Endothelial cell of umbilical vein (primary cell): ENCODE data around the gene NME4. TPM values are rescaled to one million over a fixed set of nuclear protein-coding genes. Genes with fewer than 3 reads are reported as not detected.

Source experiments
- BruUV-seq: library from RNA; stranded (reverse); fragments of 400-500 nt; replicated peaks from 2 replicates; lab custom pipeline; 2021; lab: Mats Ljungman, UMichigan
- CTCF ChIA-PET: fragments of 300-600, 350-600 bp; sonication (Branson Sonifier 250); formaldehyde crosslinking; loops from one replicate; lab custom pipeline; 2021; ENCODE audit warnings: antibody characterized with exemption, inconsistent platforms; lab: Charles Lee
- POLR2A ChIA-PET: fragments of 300-600, 350-600 bp; sonication (Branson Sonifier 250); formaldehyde crosslinking; loops from one replicate; lab custom pipeline; 2021; ENCODE audit warnings: antibody characterized with exemption, inconsistent platforms; lab: Charles Lee
- DNase-seq: peaks from one replicate; pipeline ENCODE4 v3.0.0-alpha.2; 2011; ENCODE audit warnings: low read depth, low spot score
- FAIRE-seq: peaks from 2 replicates; lab custom pipeline; 2011; peaks lifted over from hg19 to GRCh38; lab: Jason Lieb, UNC
- H2AFZ ChIP-seq: 2 replicates; pipeline ENCODE4 v1.6.0; 2012; ENCODE audit warnings: low read depth, low read length, control low read depth, inconsistent platforms
- H3K27ac ChIP-seq: 2 replicates; pipeline ENCODE4 v1.5.1; 2011; ENCODE audit warnings: low read depth, mild to moderate bottlenecking, control low read depth, low read length, moderate library complexity; ENCODE audit not compliant: insufficient read depth
- H3K27me3 ChIP-seq, 2 experiments: 2 replicates each; pipeline versions ENCODE4 v1.6.0 to v1.6.1; 2011; ENCODE audit warnings: low read length in 2 of 2, mixed read lengths in 1 of 2; ENCODE audit not compliant: control insufficient read depth in 2 of 2, insufficient read depth in 2 of 2
- H3K36me3 ChIP-seq, 2 experiments: 2 replicates in 1 of 2; 3 replicates in 1 of 2; pipeline ENCODE4 v1.5.1; 2011; ENCODE audit warnings: low read length in 2 of 2, mild to moderate bottlenecking in 1 of 2, moderate library complexity in 1 of 2; ENCODE audit not compliant: control insufficient read depth in 2 of 2, insufficient read depth in 2 of 2; ENCODE audit errors: extremely low read depth in 1 of 2
- H3K4me1 ChIP-seq: 3 replicates; pipeline ENCODE4 v1.5.1; 2011; ENCODE audit warnings: mild to moderate bottlenecking, low read length; ENCODE audit not compliant: control insufficient read depth, insufficient read depth; ENCODE audit errors: extremely low read depth
- H3K4me2 ChIP-seq: 2 replicates; pipeline ENCODE4 v1.6.1; 2011; ENCODE audit warnings: low read length, control low read depth, mixed read lengths; ENCODE audit not compliant: insufficient read depth
- H3K4me3 ChIP-seq, 3 experiments: fragments of 200-600 bp in 1 of 3; sonication (generic), shearing (Covaris generic) in 1 of 3; replicated peaks in 1 of 3; 2 replicates each; pipeline ENCODE4 v1.5.1; 2011 to 2016; ENCODE audit warnings: control low read depth in 3 of 3, low read length in 3 of 3, mild to moderate bottlenecking in 2 of 3, inconsistent platforms in 1 of 3, low read depth in 1 of 3, moderate library complexity in 1 of 3; ENCODE audit not compliant: insufficient read depth in 1 of 3
- H3K79me2 ChIP-seq: 2 replicates; pipeline ENCODE4 v1.6.0; 2012; ENCODE audit warnings: low read length, inconsistent platforms; ENCODE audit not compliant: control insufficient read depth, insufficient read depth
- H3K9ac ChIP-seq: replicated peaks from 2 replicates; pipeline ENCODE3; 2011; ENCODE audit warnings: low read length, control low read depth; ENCODE audit not compliant: insufficient read depth; ENCODE audit errors: extremely low read depth
- H3K9me1 ChIP-seq: replicated peaks from 3 replicates; pipeline ENCODE4 v1.6.0; 2011; ENCODE audit warnings: mild to moderate bottlenecking, low read length; ENCODE audit not compliant: control insufficient read depth, insufficient read depth; ENCODE audit errors: extremely low read depth
- H3K9me3 ChIP-seq: replicated peaks from 2 replicates; pipeline ENCODE4 v1.5.1; 2012; ENCODE audit warnings: low read length, inconsistent platforms; ENCODE audit not compliant: control insufficient read depth, insufficient read depth
- H4K20me1 ChIP-seq: replicated peaks from 2 replicates; pipeline ENCODE3; 2011; ENCODE audit warnings: mild to moderate bottlenecking, low read length; ENCODE audit not compliant: control insufficient read depth, insufficient read depth; ENCODE audit errors: extremely low read depth
- EZH2 ChIP-seq: IDR thresholded peaks from 2 replicates; pipeline ENCODE4 v1.6.1; 2012; ENCODE audit warnings: borderline replicate concordance, low read depth, mild to moderate bottlenecking, moderate library complexity, low read length, inconsistent platforms; ENCODE audit not compliant: severe bottlenecking
- FOS ChIP-seq: IDR thresholded peaks from 2 replicates; pipeline ENCODE4 v1.6.1; 2011; ENCODE audit warnings: mild to moderate bottlenecking, low read length, moderate library complexity, borderline replicate concordance; ENCODE audit not compliant: insufficient read depth
- GATA2 ChIP-seq: IDR thresholded peaks from 2 replicates; pipeline ENCODE4 v1.7.0; 2011; ENCODE audit warnings: low read depth, mild to moderate bottlenecking, moderate library complexity, mixed read lengths, low read length; ENCODE audit not compliant: insufficient read length, insufficient read depth
- JUN ChIP-seq: IDR thresholded peaks from 2 replicates; pipeline ENCODE4 v1.6.1; 2011; ENCODE audit warnings: borderline replicate concordance, low read depth; ENCODE audit not compliant: insufficient read length, insufficient read depth
- MYC ChIP-seq: IDR thresholded peaks from one replicate; pipeline ENCODE4 v1.6.1; 2011; ENCODE audit warnings: mild to moderate bottlenecking, low read depth, low read length
- POLR2A ChIP-seq: IDR thresholded peaks from 2 replicates; pipeline ENCODE4 v1.6.1; 2012; ENCODE audit warnings: low read depth, mild to moderate bottlenecking, control low read depth, low read length
- POLR2AphosphoS5 ChIP-seq: IDR thresholded peaks from 2 replicates; pipeline ENCODE4 v1.6.1; 2012; ENCODE audit warnings: low read depth, mild to moderate bottlenecking, control low read depth, low read length, moderate library complexity; ENCODE audit not compliant: insufficient read depth
- dilution Hi-C: fragments of 300-500 bp; cut with MboI; formaldehyde crosslinking; loops from one replicate; pipeline ENCODE4 v1.15.0; 2019; ENCODE audit warnings: low sequenced_read_pairs; ENCODE audit not compliant: extremely low pct_ligation_motif_present
- intact Hi-C: fragments of 100-400 bp; cut with micrococcal nuclease; formaldehyde crosslinking; loops from one replicate; pipeline ENCODE4 v1.10.0; 2022
- polyA plus RNA-seq, 4 experiments: library from polyadenylated mRNA; depleted of rRNA in 3 of 4; stranded (reverse) in 3 of 4; unstranded in 1 of 4; fragments of >200 nt; gene quantifications; 2 replicates each; pipeline versions ENCODE4 v1.2.1 to v1.2.3, GENCODE V29; 2011 to 2012; ENCODE audit warnings: missing spikeins in 1 of 4
- total RNA-seq: library from RNA; stranded (reverse); gene quantifications from 2 replicates; pipeline ENCODE4 v1.2.3, GENCODE V29; 2021
- TF ChIP-seq, protein P1 (sequence below): IDR thresholded peaks from 2 replicates; pipeline ENCODE4 v1.6.1; 2011; ENCODE audit not compliant: insufficient read depth, insufficient read length
- TF ChIP-seq, protein P2 (sequence below), 2 donors: IDR thresholded peaks; 1 replicate in 1 of 2; 2 replicates in 1 of 2; pipeline ENCODE4 v1.5.1; 2011; ENCODE audit warnings: low read length in 2 of 2, mild to moderate bottlenecking in 2 of 2, moderate library complexity in 2 of 2, control low read depth in 1 of 2, inconsistent platforms in 1 of 2, low read depth in 1 of 2; ENCODE audit not compliant: insufficient read depth in 1 of 2; ENCODE audit errors: extremely low read depth in 1 of 2

Gene NME4
- total and polyA plus RNA-seq, 2 donors (not counting 3 experiments of a cell fraction or from before 2014, with no cell fraction given), result 170 to 264 TPM

DNA sequence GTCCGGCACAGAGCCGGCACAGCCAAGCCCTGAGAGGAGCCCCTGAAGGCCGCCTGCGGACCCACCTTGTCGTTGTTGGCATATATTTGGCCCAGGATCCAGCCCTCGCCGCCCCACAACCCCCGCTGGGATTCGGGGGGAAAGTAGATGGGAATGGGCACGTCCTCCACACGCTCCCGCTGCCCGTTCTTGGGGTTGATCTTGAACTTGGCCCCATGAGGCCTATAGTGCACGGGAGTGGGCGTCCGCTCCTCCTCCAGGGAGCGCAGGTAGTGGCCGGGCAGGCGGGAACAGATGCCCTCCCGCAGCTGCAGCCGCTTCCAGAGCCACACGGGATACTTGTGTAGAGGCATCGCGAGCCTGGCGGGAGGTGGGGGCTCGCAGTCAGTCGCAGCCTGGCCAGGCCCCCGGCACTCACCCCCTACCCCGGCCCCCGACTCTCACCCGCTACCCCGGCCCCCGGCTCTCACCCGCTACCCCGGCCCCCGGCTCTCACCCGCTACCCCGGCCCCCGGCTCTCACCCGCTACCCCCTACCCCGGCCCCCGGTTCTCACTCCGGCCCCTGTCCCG, 27.0 kb upstream of the NME4 start:
- Histone ChIP-seq H2AFZ (no peak overlapping the region), H3K9ac (no peak overlapping the region), H3K4me3 (peak overlapping the region in 1 of 3 experiments; percentile 47), H3K27me3 (no peaks in the 10 kb centered on the region), H3K79me2 (no peaks in the 10 kb centered on the region), H3K27ac (no peak overlapping the region), H3K4me2 (peak overlapping the region; percentile 39), H4K20me1 (no peaks in the 10 kb centered on the region), H3K4me1 (peaks cover 8% of the 10 kb centered on the region), H3K36me3 (peaks cover 7 to 47% of the 10 kb centered on the region in 2 experiments), H3K9me1 (no peaks in the 10 kb centered on the region), H3K9me3 (no peaks in the 10 kb centered on the region)
- dilution Hi-C loops, result no loop called here
- ChIA-PET CTCF (interaction anchor here (0.8 to 1.8 kb wide), 5 partner anchors 8 to 265 kb away, joined by 3 to 13 read pairs (median 4); partner anchors contain the start of gene AXIN1), POLR2A (no interaction called here)
- intact Hi-C loops, result loop anchor here (1.0 kb wide), 2 partner anchors 11 to 17 kb away; partner anchors contain the start of gene PGAP6
- no peak for DNase-seq
- BruUV-seq, result no TSS peak
- TF ChIP-seq JUN (no peak), POLR2AphosphoS5 (no peak), GATA2 (no peak), FOS (no peak), POLR2A (no peak), MYC (no peak), EZH2 (no peak)
- TF ChIP-seq, protein P1, sequence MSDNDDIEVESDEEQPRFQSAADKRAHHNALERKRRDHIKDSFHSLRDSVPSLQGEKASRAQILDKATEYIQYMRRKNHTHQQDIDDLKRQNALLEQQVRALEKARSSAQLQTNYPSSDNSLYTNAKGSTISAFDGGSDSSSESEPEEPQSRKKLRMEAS, result no peak
- TF ChIP-seq, protein P2, sequence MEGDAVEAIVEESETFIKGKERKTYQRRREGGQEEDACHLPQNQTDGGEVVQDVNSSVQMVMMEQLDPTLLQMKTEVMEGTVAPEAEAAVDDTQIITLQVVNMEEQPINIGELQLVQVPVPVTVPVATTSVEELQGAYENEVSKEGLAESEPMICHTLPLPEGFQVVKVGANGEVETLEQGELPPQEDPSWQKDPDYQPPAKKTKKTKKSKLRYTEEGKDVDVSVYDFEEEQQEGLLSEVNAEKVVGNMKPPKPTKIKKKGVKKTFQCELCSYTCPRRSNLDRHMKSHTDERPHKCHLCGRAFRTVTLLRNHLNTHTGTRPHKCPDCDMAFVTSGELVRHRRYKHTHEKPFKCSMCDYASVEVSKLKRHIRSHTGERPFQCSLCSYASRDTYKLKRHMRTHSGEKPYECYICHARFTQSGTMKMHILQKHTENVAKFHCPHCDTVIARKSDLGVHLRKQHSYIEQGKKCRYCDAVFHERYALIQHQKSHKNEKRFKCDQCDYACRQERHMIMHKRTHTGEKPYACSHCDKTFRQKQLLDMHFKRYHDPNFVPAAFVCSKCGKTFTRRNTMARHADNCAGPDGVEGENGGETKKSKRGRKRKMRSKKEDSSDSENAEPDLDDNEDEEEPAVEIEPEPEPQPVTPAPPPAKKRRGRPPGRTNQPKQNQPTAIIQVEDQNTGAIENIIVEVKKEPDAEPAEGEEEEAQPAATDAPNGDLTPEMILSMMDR (IDR thresholded peaks at IDR 0.05; ENCODE audit: extremely low read depth in 1 of 2, insufficient read depth in 1 of 2, low read depth in 1 of 2, low read length in 2 of 2), result no peak
- FAIRE-seq, result no peak
